Stimulated activated CD4-positive, alpha-beta T cell treated with anti-CD3 and anti-CD28 coated beads, Interleukin-12 subunit alpha, Interleukin-12 subunit beta, amount 100 ng/mL, for 48 hours (primary cell): ENCODE measurements around the gene IFNG-AS1.

Experiments used
- DNase-seq, 3 donors: peaks; one replicate each; pipeline ENCODE4 v3.0.0-alpha.2; 2020; ENCODE audit warnings: low read depth in 2 of 3, low spot score in 1 of 3

The IFNG-AS1 gene

DNA sequence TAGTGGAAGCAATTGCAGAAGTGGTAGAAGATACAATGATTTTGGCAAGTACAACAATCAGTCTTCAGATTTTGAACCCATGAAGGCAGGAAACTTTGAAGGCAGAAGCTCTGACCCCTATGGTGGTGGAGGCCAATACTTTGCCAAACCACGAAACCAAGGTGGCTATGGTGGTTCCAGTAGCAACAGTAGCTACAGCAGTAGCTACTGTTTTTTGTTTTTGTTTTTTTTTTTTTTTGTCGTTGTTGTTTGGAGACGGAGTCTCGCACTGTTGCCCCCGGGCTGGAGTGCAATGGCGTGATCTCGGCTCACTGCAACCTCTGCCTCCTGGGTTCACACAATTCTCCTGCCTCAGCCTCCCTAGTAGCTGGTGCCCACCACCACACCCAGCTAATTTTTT is 47.4 kb downstream of the IFNG-AS1 start:
- no peak for DNase-seq

DNA sequence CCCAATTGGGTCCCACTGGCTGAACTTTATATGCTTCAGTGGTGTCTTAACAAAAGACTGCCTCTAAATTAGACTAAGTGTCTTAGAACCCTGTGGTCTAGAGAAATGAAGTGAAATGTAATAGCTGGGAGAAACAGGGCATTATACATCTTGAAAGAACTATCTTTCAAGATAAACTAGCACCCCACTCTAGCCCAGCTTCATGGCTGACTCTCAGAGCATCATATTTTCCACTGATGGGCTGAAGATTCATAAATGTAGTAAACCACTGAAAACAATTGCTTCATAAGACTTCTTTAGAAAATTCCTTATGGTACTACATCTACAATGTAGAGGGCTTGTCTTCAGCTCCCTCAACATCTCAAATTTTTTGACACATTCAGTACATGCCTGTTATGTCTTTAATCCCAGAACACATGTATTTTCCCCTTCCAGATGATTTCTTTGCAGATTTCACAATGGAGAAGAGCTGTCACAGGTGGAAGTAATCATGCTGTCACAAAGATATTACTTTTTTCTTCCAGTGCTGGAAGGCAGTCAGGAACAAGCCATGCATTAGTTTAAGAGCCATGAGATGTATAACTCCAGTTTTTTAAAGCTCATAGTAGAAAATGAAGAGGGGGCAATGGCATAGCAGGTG is 48.5 kb downstream of the IFNG-AS1 start:
- DNase-seq: no peak

DNA sequence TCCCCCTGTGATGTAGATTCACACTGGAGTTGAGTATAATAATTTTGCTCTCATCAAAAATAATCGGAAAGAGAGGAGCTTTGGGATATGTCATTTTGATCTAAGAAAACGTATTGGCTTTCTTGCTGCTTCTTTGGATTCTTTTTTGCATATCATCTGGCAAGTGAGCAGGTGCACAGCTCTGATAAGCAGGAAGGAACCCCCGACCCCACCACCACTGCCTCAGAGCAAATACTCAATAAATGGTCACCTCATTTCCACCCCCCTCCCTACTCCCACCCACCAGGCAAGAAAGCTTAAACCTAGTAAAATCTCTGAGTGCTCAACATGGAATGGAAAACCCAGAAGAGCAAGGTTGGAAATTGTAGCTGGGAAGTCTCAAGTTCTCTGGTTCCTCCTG is 49.4 kb downstream of the IFNG-AS1 start:
- DNase-seq: no peak

DNA sequence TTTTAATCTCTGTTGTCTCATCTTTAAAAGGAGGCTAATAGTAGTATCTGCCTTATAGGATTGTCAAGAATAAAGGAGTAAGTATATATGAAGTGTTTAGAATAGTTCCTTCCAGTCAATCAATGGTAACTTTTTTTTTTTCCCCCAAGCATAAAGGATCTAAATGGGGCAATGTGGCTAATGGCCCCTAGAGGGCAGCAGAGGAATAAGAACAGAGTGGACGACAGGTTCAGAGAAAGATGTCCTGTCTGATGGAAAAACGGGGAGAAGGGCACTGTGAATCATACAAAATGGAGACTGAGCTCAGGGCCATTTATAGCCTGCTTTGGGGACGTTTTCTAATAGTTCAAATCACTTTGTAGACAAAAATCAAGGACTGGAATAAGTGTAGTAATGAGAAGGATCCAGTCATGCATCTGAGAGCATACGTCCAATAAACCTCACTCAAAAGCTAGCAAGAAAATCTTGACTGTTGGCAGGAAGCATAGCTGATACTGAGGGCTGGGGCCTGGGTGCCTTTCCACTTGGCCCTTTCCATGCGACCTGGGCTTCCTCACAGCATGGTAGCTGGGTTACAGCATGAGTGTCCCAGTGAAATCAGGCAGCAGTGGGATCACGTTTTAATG is 51.3 kb downstream of the IFNG-AS1 start:
- peak; percentile 55 to 64 (median 58) for DNase-seq

DNA sequence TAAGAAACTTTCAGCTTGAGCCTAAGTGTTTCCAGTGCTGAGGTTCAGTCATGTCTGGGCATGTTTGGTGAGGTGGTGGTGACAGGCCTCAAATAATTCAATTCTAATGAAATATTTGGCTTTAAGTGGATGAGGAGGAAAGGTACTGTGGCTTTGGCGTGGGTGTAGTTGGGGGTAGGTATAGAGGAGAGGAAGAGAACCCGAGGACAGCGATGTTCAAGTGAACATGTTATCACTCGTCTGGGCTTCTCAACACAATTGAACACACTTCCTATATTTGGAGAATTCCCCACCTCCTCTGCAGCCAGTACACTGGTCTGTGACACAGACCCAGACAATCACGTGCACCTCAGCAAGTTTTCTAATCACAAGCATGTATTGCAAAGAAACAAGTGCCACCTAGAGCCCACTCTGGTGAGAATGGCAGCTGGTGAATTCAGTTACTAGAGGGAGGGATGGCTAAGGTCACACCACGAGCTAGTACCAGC is 53.0 kb downstream of the IFNG-AS1 start:
- DNase-seq: peak in 2 of 3 donors; percentile 28 to 30

DNA sequence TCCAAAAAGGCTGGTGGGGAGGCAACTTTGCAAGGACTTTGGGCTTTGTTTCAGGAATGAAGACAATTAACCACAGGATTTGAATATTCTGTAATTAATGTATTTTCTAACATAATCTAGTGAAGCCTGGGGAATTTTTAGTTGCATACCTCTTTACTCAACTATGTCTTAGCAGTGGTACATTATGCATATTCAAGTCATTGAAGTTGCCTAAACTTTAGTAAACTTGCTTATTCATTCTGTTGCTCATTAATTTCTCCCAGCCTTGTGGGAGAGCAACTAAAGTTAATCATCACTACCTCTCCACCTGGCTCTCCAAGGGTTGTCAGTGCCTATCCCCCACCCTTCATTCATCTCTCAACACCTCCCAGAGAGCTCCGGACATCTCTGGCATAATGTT is 54.2 kb downstream of the IFNG-AS1 start:
- DNase-seq: no peak

DNA sequence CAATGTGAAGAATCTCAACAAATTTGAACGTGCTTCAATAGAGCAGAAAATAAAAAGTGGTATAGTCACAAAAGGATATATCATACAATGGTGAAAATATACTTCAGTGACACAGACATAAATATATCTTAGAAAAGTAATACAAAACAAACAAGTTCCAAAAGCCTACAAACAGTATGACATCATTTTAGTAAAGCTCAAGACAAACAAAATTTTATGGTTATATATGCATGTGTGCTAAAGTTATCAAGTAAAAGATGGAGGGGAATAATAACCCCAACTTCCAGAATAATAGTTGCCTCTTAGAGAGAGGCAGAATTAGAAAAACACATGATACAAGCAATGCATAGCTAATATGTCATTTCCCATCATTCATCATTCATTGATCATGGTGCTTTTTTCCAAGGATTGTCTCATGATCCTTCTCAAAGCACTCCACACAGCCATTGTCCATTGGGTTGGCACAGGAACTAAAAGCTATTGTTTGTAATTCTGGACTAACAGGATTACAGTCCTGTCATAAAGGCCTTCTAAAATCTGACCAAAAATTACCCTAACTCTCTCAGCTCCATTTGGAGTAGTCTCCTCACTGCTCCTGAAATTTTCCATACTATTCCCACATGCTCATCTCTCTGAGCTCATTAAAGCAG is 59.5 kb downstream of the IFNG-AS1 start:
- no peak for DNase-seq

DNA sequence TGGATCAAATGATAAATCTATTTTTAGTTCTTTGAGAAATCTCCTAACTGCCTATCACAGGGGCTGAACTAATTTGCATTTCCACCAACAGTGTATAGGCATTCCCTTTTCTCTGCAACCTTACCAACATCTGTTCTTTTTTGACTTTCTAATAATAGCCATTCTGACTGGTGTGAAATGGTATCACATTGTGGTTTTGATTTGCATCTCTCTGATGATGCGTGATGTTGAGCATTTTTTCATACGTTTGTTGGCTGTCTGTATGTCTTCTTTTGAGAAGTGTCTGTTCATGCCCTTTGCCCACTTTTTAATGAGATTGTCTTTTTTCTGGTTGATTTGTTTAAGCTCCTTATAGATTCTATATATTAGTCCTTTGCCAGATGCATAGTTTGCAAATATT is 67.1 kb downstream of the IFNG-AS1 start:
- no peak for DNase-seq

DNA sequence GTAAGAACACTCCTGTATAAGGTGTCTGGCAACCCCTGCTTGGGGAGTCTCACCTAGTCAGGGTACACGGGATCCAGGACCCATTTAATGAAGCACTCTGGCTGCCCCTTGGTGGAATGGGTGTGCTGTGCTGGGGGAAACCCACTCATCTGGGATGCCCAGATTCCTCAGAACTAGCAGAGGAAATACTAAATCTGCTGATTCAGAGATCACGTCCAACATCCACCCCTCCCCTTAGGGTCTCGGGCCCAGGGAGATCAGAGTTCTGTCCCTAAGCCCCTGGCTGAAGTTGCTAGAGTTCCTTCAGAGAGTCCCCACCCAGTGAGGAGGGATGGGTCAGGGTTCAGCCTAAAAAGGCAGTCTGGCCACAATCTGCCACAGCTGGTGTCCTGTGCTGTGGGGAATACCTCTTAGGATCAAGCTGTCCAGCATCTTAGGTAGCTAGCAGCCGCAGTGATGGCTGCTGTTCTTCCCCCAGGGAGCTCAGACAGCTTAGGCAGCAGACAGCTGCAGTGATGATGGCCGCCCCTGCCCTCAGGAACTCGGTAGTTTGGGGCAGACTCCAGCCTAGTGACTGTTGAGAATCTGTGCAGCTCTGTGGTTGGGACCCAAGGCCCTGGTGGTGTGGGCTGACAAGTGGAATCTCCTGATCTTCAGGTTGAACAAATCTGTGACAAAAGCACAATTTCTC is 74.8 kb downstream of the IFNG-AS1 start:
- DNase-seq: no peak

DNA sequence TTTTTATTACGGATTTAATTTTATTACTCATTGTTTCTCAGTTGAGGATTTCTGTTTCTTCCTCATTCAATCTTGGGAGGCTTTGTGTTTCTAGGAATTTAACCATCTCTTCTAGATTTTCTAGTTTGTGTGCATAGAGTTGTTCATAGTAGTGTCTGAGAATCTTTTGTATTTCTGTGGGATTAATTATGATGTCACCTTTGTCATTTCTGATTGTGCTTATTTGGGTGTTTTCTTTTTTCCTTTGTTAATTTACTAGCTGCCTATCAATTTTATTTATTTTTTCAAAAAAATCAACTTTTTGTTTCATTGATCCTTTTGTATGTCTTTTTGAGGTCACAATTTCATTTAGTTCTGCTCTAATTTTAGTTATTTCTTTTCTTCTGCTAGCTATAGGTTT is 75.9 kb downstream of the IFNG-AS1 start:
- DNase-seq: no peak

DNA sequence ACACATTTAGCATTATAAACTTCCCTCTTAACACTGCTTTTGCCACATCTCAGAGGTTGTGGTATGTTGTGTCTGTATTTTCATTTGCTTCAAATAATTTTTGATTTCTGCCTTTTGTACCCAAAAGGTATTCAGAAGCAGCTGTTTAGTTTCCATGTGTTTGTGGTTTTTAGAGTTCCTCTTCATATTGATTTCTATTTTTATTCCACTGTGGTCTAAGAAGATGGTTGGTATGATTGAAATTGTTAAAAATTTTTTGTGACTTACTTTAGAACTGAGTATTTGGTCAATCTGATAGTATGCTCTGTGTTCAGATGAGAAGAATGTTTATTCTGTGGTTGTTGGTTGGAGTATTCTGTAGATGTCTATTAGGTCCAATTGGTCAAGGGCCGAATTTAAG is 76.4 kb downstream of the IFNG-AS1 start:
- no peak for DNase-seq

DNA sequence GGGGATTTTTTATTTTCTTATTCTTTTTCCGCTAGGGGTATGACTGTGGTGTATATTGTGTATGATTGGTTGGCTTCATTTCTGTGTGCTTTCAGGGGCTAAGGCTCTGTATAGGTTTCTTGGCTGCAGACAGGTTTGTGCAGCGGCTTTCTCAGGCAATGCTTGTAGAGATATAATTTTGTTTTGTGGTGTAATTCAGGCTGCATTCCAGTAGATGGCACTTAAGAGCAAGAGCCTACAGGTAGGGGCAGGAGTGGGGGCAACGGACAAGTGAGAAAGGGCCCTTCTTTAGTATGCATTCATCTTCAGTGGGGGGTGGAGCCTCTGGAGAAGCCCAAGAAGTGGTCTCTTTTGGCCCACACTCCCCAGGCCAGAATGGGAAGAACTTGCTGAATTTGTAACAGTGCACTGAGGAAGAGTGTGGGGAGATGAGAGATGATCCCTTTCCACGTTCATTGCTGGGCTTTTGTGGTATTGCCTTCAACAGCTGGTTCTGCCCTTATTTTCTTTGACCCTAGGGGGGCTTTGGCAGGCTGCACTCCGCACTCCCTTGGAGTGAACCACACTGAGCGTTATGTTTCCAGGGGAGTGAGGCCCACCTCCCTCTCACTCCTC is 78.6 kb downstream of the IFNG-AS1 start:
- peak in 1 of 3 donors; percentile 13 for DNase-seq

DNA sequence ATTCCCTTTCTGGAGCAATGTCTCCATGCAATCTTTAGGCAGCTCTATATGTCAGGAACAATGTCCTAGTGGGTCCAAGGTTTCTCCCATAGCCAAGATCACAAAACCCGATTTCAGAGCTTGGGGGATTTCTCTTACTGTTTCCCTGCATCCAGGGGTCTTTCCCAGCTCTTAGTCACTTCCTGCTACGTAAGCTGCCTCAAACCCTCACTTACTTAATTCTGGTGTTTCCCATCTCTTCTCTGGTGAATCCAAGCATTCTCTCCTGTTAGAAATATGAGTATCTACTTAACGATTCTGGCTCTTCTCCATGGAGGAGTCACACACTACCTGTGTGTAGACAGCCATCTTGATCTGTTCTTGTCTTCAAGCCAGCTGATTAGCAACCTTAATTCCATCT is 80.0 kb downstream of the IFNG-AS1 start:
- no peak for DNase-seq
